ENCODE results near the gene RNU2-63P.
"Not testable (repeated sequence)": the region's sequence is repeated elsewhere in the genome, so short reads cannot be mapped to it uniquely, and the experiment has no call there.

The RNU2-63P gene

DNA sequence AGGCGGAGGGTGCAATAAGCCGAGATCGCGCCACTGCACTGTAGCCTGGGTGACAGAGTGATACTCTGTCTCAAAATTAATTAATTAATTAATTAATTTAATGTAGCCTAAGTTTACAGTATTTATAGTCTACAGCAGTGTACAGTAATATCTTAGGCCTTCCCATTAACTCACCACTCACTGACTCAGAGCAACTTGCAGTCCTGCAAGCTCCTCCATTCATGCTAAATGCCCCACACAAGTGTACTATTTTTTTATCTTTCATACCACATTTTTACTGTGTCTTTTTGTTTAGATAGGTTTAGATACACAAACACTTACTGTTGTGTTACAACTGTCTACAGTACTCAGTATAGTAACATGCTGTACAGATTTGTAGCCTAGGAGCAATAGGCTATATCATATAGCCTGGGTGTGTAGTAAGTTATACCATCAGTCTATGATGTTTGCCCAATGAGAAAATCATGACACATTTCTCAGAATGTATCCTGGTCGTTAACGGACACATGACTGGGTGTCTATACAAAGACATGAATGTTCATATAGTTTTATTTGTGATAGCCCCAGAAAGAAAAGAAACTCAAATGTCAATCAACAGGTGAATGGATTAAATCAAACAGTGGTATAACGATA is 15.8 kb upstream of the RNU2-63P start:
- no peak overlapping the region for H3K4me3 ChIP-seq (ENCODE audit: low read depth, low read length)

GRCh38 chr2:88028931-88029330 is 12.6 kb upstream of the RNU2-63P start:
- H3K4me3 ChIP-seq (ENCODE audit: low read depth, low read length): no peak overlapping the region

- no peak overlapping the region for H3K4me3 ChIP-seq (ENCODE audit: low read depth, low read length)
Observed at GRCh38 chr2:88027697-88028389, 11.5 kb upstream of the RNU2-63P start.

GRCh38 chr2:88024509-88024908 is 8.2 kb upstream of the RNU2-63P start:
- H3K4me3 ChIP-seq (ENCODE audit: low read depth, low read length): no peak overlapping the region

DNA sequence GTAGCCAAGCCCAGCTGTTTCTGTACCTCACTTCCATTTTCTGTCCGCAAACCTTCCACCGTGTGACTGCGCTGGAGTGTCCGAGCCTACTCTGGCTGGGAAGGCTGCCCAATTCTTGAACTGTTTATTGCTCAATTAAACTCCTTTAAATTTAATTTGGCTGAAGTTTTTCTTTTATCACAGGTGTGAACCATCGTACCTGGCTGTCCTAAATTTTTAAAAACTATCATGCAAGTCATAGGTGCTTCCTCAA is 6.2 kb upstream of the RNU2-63P start:
- H3K4me3 ChIP-seq (ENCODE audit: low read depth, low read length): no peak overlapping the region

- no peak overlapping the region for H3K4me3 ChIP-seq (ENCODE audit: low read depth, low read length)
Observed at GRCh38 chr2:88019985-88020384, 3.6 kb upstream of the RNU2-63P start.

GRCh38 chr2:88018909-88019308 is 2.6 kb upstream of the RNU2-63P start:
- H3K4me3 ChIP-seq (ENCODE audit: low read depth, low read length): no peak overlapping the region

GRCh38 chr2:88018077-88018805 is 1.9 kb upstream of the RNU2-63P start:
- not testable (repeated sequence) for H3K4me3 ChIP-seq (ENCODE audit: low read depth, low read length)

DNA sequence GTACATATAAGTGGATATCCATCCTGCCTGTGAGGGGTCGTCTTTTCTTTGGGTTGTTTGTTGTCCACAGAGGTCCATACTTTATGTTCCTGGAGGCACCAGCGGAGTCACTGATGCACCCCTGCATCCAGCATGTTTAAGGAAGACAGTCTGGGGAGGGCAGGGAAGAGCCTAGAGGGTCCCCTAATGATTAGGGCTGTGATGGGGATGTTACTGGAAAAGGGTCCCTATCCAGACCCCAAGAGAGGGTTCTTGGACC is 1.4 kb upstream of the RNU2-63P start:
- H3K4me3 ChIP-seq (ENCODE audit: low read depth, low read length): not testable (repeated sequence)

- H3K4me3 ChIP-seq (ENCODE audit: low read depth, low read length): peak overlapping the region; percentile 78
Observed at GRCh38 chr2:88016960-88017779, 823 bp upstream of the RNU2-63P start.

GRCh38 chr2:88011011-88011410 is 5.3 kb downstream of the RNU2-63P start:
- no peak overlapping the region for H3K4me3 ChIP-seq (ENCODE audit: low read depth, low read length)

GRCh38 chr2:88010136-88010535 is 6.2 kb downstream of the RNU2-63P start:
- no peak overlapping the region for H3K4me3 ChIP-seq (ENCODE audit: low read depth, low read length)

DNA sequence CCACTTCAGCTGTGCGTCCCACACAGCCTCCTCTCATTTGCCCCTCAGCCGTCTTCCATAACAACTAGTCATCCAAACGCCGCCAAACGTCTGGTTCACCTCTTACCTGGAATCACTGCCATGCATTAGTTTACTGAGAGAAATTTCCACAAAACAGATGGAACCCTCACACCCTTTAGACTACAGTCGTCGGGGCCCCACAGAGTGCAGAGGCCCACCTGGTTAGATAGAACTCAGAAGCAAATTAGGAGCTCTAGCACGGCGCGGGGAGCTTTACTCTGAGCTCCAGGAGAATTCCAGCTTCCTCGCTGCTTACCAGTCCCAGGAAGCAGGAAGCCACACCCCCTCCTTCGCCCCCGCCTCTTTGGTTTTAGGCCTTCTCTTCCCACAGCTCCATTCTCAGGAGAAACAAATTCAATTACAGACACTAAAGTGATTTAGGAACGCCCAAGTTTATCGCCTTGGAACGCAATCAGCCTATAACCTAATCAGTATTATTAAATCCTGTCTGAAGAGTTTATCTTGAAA is 9.4 kb downstream of the RNU2-63P start:
- H3K4me3 ChIP-seq (ENCODE audit: low read depth, low read length): no peak overlapping the region

DNA sequence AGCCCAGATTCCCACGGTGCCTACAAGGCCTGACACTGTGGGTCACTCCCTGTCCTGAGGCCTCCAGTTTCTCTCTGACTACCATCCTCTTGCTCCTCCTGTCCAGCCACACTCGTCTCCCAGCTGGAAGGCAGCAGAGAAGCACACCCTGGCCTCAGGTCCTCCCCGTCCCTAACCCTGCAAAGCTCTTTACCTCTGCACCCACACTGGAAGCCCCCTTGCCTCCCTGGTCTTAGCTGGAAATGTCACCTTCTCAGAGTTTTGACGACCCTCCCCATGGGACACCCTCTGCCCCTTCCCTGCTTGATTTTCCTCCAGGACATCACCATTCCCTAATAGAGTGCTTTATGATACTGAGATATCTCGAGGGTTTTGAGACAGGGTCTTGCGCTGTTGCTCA is 10.6 kb downstream of the RNU2-63P start:
- no peak overlapping the region for H3K4me3 ChIP-seq (ENCODE audit: low read depth, low read length)

DNA sequence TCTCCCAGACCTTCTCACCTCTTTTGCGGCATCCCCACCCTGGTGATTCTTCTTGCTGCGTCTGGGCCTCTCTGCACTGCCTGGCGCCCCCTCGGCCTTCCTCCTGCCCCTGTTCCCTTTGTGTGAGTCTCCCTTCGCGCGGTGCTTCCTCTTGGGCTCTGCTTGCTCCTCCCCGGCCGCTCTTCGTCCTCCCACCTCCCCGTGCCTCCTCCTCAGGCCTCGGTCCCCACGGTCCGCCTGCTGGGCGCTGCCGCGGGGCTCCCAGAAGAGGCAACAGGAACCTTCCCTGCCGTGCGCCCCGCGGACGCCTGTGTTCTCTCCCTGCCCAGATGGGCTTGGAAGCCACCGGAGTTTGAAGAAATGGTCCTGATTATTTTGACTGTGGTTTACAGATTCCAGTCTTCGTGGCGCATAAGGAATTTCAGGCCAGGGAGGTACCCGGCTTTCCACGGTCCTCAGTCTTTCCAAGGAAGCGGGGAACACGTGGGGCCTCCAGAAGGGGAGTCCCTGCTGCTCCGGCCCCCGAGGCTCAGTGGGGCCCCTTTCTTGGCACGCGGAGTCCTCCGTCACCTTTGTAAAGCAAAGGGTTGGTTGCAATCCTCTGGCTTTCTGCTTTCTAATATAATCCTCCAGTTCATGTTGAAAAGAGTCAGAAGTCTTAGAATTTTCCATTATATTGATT is 13.1 kb downstream of the RNU2-63P start:
- no peak overlapping the region for H3K4me3 ChIP-seq (ENCODE audit: low read depth, low read length)

DNA sequence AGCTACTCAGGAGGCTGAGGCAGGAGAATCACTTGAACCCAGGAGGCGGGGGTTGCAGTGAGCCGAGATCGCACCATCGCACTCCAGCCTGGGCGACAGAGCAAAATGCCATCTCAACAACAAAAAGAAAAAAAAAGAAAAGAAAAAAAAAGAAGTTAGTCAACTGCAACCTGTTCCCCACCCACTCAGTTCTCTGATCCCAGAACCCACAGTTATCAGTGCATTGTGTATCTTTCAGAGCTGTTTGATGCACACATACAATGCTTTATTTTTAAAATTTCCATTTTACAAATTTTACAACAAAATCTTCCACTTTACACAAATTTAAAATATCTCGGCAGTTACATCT is 14.0 kb downstream of the RNU2-63P start:
- H3K4me3 ChIP-seq (ENCODE audit: low read depth, low read length): no peak overlapping the region

DNA sequence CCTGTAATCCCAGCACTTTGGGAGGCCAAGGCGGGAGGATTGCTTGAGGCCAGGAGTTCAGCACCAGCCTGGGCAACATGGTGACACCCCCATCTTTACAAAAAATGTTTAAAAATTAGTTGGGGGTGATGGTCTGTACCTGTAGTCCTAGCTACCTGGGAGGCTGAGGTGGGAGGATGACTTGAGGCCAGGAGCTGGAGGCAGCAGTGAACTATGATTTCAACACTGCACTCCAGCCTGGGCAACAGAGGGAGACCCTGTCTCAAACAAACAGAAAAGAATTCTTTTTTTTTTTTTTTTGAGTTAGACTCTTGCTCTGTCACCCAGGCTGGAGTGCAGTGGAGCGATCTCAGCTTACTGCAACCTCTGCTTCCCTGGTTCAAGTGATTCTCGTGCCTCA is 15.9 kb downstream of the RNU2-63P start:
- H3K4me3 ChIP-seq (ENCODE audit: low read depth, low read length): not testable (repeated sequence)

DNA sequence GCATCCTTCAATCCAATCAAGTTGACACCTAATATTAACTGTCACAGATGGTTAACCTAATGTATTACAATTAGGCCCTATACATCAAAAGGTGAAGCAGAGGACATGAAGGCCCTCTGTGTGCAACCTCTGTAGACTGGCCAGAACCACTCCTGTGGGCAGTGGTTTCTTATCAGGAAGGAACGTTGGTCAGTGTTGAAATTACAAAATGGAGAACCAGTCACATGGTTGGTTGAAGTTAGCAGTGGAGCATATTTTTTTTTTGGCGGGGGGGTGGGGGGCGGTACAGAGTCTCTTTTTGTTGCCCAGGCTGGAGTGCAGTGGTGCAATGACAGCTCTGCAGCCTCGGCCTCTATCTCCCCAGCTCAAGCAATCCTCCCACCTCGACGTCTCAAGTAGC is 19.8 kb downstream of the RNU2-63P start:
- no peak overlapping the region for H3K4me3 ChIP-seq (ENCODE audit: low read depth, low read length)

DNA sequence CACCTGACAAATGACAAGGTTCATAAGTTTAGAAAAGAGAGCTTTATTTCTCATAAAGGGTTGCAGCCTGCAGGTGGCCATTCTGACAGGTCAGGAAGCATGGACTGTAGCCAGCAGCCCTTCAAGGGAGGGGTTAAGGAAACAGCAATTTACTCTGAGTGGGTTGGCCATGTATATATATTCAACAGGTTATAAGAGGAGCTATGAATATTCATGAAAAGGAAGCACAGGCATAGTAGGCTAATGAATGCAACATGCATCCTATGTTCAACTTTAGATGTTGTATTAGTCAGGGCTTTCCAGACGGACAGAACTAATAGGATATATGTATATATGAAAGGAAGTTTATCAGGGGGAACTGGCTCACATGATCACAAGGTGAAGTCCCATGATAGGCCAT is 20.6 kb downstream of the RNU2-63P start:
- no peak overlapping the region for H3K4me3 ChIP-seq (ENCODE audit: low read depth, low read length)

DNA sequence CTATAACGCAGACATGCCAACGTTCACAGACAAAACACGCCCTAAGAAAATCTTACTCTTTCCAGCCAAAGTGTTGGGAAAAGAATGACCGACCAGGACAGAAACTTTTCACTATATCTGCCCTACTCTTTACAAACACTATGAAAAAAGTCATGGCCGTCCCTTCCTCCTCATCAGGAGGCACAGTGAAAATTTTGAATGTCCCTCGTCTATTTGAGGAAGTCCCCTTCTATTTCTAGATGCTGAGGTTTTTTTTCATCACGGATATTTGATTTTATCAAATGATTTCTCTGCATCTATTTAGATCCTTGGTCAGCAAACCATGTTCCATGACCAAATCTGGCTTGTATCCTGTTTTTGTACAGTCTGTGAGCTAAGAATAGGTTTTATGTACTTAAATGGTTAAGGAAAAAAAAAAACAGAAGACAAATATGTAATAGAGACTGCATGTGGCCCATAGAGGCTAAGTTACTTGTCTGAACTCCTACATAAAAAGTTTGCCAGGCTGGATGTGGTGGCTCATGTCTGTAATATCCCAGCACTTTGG is 22.0 kb downstream of the RNU2-63P start:
- not testable (repeated sequence) for H3K4me3 ChIP-seq (ENCODE audit: low read depth, low read length)

GRCh38 chr2:87992569-87992968 is 23.8 kb downstream of the RNU2-63P start:
- H3K4me3 ChIP-seq (ENCODE audit: low read depth, low read length): not testable (repeated sequence)

Measured in iPS-11a (cell line).